AG04450 (cell line): Measurements from ENCODE around the gene PCDHGB4. TPM values are rescaled to one million over a fixed set of nuclear protein-coding genes. Genes with fewer than 3 reads are reported as not detected.
"Not testable (repeated sequence)": the region's sequence is repeated elsewhere in the genome, so short reads cannot be mapped to it uniquely, and the experiment has no call there.

Experiments used
- CTCF ChIA-PET: fragments of 300-600, 350-600 bp; formaldehyde crosslinking; extraction: SDS; loops from one replicate; lab custom pipeline; 2022; ENCODE audit warnings: antibody characterized with exemption, inconsistent platforms; lab: Charles Lee
- POLR2A ChIA-PET: fragments of 350-600 bp; formaldehyde crosslinking; extraction: SDS; loops from one replicate; lab custom pipeline; 2021; ENCODE audit warnings: antibody characterized with exemption, inconsistent platforms; lab: Yijun Ruan, JAX
- DNase-seq: peaks from one replicate; pipeline ENCODE4 v3.0.0-alpha.2; 2011; ENCODE audit warnings: low read depth, low spot score
- H3K27ac ChIP-seq: one replicate; pipeline ENCODE4 v1.5.1; 2012; ENCODE audit warnings: low read depth, low read length, control low read depth
- H3K27me3 ChIP-seq: one replicate; pipeline ENCODE4 v1.6.0; 2012; ENCODE audit warnings: low read length; ENCODE audit not compliant: control insufficient read depth, insufficient read depth
- H3K4me3 ChIP-seq: 2 replicates; pipeline ENCODE4 v1.5.1; 2011; ENCODE audit warnings: mild to moderate bottlenecking, low read depth, low read length, control low read depth
- H3K9me3 ChIP-seq: 2 replicates; pipeline ENCODE4 v1.5.1; 2012; ENCODE audit warnings: low read length; ENCODE audit not compliant: control insufficient read depth, insufficient read depth
- polyA plus RNA-seq: library from polyadenylated mRNA; depleted of rRNA; stranded (reverse); fragments of >200 nt; gene quantifications from 2 replicates; pipeline ENCODE4 v1.2.3, GENCODE V29; 2011
- TF ChIP-seq, protein P1 (sequence below): IDR thresholded peaks from 2 replicates; pipeline ENCODE4 v1.5.1; 2011; ENCODE audit warnings: low read depth, low read length, control low read depth, inconsistent platforms

Gene PCDHGB4
- polyA plus RNA-seq, 1 experiment, result 10.3 TPM

DNA sequence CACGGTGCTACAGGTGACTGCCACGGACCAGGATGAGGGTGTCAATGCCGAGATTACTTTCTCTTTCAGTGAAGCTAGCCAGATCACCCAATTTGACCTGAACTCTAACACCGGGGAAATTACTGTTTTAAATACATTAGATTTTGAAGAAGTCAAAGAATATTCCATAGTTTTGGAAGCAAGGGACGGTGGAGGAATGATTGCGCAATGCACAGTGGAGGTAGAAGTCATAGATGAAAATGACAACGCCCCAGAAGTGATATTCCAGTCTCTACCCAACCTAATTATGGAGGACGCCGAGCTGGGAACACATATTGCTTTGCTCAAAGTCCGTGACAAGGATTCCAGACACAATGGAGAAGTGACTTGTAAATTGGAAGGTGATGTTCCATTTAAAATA, 1.2 kb downstream of the PCDHGB4 start:
- no peak overlapping the region for H3K27ac ChIP-seq
- CTCF ChIA-PET, result interaction anchor here (4.8 kb wide), 1 partner anchor 170 kb away, joined by 20 read pairs; no protein-coding TSS in a partner anchor
- POLR2A ChIA-PET, result no interaction called here
- H3K4me3 ChIP-seq, result no peak overlapping the region
- TF ChIP-seq, protein P1, sequence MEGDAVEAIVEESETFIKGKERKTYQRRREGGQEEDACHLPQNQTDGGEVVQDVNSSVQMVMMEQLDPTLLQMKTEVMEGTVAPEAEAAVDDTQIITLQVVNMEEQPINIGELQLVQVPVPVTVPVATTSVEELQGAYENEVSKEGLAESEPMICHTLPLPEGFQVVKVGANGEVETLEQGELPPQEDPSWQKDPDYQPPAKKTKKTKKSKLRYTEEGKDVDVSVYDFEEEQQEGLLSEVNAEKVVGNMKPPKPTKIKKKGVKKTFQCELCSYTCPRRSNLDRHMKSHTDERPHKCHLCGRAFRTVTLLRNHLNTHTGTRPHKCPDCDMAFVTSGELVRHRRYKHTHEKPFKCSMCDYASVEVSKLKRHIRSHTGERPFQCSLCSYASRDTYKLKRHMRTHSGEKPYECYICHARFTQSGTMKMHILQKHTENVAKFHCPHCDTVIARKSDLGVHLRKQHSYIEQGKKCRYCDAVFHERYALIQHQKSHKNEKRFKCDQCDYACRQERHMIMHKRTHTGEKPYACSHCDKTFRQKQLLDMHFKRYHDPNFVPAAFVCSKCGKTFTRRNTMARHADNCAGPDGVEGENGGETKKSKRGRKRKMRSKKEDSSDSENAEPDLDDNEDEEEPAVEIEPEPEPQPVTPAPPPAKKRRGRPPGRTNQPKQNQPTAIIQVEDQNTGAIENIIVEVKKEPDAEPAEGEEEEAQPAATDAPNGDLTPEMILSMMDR, result no peak
- H3K9me3 ChIP-seq, result peaks cover 56% of the 10 kb centered on the region
- peaks cover 2% of the 10 kb centered on the region for H3K27me3 ChIP-seq
- no peak for DNase-seq

DNA sequence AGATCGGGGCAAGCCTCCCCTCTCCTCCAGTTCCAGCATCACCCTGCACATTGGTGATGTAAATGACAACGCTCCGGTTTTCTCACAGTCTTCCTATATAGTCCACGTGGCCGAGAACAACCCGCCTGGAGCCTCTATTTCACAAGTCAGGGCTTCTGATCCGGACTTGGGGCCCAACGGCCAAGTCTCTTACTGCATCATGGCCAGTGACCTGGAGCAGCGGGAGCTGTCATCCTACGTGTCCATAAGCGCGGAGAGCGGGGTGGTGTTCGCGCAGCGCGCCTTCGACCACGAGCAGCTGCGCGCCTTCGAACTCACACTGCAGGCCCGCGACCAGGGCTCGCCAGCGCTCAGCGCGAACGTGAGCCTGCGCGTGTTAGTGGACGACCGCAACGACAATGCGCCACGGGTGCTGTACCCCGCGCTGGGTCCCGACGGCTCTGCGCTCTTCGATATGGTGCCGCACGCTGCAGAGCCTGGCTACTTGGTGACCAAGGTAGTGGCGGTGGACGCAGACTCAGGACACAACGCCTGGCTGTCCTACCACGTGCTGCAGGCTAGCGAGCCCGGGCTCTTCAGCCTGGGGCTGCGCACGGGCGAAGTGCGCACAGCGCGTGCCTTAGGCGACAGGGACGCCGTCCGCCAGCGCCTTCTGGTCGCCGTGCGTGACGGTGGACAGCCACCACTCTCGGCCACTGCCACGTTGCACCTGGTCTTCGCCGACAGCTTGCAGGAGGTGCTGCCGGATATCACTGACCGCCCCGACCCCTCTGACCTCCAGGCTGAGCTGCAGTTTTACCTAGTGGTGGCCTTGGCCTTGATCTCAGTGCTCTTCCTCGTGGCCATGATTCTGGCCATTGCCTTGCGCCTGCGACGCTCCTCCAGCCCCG, 1.9 kb downstream of the PCDHGB4 start:
- no peak for DNase-seq
- Histone ChIP-seq H3K4me3 (no peak overlapping the region), H3K27ac (no peak overlapping the region), H3K9me3 (peaks cover 55% of the 10 kb centered on the region), H3K27me3 (no peaks in the 10 kb centered on the region)
- ChIA-PET CTCF (interaction anchor here (0.8 to 4.8 kb wide), 4 partner anchors 15 to 174 kb away, joined by 3 to 25 read pairs (median 12); no protein-coding TSS in a partner anchor), POLR2A (no interaction called here)
- TF ChIP-seq, protein P1, result no peak

DNA sequence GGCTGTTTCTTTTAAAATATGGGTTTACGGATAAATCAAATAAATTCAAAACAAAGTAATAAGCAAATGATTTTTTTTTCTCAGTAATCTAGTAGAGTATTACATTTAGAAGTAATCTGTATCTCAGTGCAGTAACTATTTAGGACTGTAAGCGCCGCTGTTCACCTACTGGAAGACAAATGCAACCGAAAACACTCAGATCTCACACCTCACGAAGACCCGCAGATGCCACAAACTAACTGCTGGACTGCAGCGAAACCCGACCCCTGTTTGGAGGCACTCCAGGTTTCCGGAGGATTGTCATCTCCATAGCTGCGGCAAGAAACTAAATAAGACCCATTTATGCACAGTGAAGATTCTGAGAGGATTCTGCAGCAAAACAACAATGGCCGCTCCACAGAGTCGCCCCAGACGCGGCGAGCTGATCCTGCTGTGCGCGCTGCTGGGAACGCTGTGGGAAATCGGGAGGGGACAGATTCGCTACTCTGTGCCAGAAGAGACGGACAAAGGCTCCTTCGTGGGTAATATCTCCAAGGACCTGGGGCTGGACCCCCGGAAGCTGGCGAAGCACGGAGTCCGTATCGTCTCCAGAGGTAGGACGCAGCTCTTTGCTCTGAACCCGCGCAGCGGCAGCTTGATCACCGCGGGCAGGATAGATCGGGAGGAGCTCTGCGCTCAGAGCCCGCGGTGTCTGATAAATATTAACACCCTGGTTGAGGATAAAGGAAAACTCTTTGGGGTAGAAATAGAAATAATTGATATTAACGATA, 5.1 kb downstream of the PCDHGB4 start, which contains the start of gene PCDHGA8:
TSS of gene PCDHGA8 (plus strand) at position 205 of the 770 bp plus-strand sequence. CDS start at position 386, 181 bp downstream.
- no peak for DNase-seq
- ChIA-PET CTCF (interaction anchor here (0.7 to 3.9 kb wide), 4 partner anchors 10 to 172 kb away, joined by 3 to 31 read pairs (median 14); partner anchors contain the start of gene PCDHGA7), POLR2A (no interaction called here)
- TF ChIP-seq, protein P1, result peak; percentile 23; the same call in 1 of the 2 replicates
- Histone ChIP-seq H3K27me3 (no peaks in the 10 kb centered on the region), H3K27ac (no peak within 1 kb of the TSS), H3K4me3 (0 out of 2 replicates have a peak within 1 kb of the TSS, but pooled peaks have one; percentile 17), H3K9me3 (peaks cover 57% of the 10 kb centered on the region)

GRCh38 chr5:141393267-141393666, 5.8 kb downstream of the PCDHGB4 start:
- POLR2A ChIA-PET, result no interaction called here

GRCh38 chr5:141394401-141395187, 7.1 kb downstream of the PCDHGB4 start:
- POLR2A ChIA-PET, H3K4me3 ChIP-seq, DNase-seq, H3K27me3 ChIP-seq, H3K27ac ChIP-seq: not testable (repeated sequence)
- peaks cover 56% of the 10 kb centered on the region for H3K9me3 ChIP-seq
- CTCF ChIA-PET, result interaction anchor here (1.0 to 4.3 kb wide), 4 partner anchors 18 to 171 kb away, joined by 3 to 40 read pairs (median 6); partner anchors contain the start of genes PCDHB14 and PCDHGA10

More at GRCh38 chr5:141393267-141393666, 5.8 kb downstream of the PCDHGB4 start:
- CTCF ChIA-PET, result interaction anchor here (3.4 to 3.9 kb wide), 2 partner anchors 165 to 171 kb away, joined by 25 to 31 read pairs; no protein-coding TSS in a partner anchor
- TF ChIP-seq, protein P1, result no peak
- no peak overlapping the region for H3K4me3 ChIP-seq
- no peaks in the 10 kb centered on the region for H3K27me3 ChIP-seq
- no peak overlapping the region for H3K27ac ChIP-seq
- peaks cover 58% of the 10 kb centered on the region for H3K9me3 ChIP-seq
- DNase-seq, result no peak
